B cell (primary cell): Measurements from ENCODE around the gene SAMD4A. TPM values are rescaled to one million over a fixed set of nuclear protein-coding genes. Genes with fewer than 3 reads are reported as not detected.

Experiments
- ATAC-seq: fragments of 200-7000 bp; cut with Tn5 transposase; one replicate; pipeline ENCODE4 v1.10.0; 2021; ENCODE audit warnings: low read depth, mild to moderate bottlenecking, moderate number of reproducible peaks, moderate library complexity
- CTCF ChIA-PET: fragments of 350-600 bp; sonication (Branson Sonifier 250); formaldehyde crosslinking; loops from one replicate; lab custom pipeline; 2021; ENCODE audit warnings: antibody characterized with exemption, inconsistent platforms; lab: Charles Lee
- POLR2A ChIA-PET: fragments of 350-600 bp; sonication (Branson Sonifier 250); formaldehyde crosslinking; loops from one replicate; lab custom pipeline; 2021; ENCODE audit warnings: antibody characterized with exemption; lab: Charles Lee
- DNase-seq: peaks from one replicate; pipeline ENCODE4 v3.0.0; 2013
- H2AFZ ChIP-seq: 2 replicates; pipeline ENCODE4 v1.6.1; 2012; ENCODE audit warnings: mild to moderate bottlenecking, low read depth, low read length; ENCODE audit not compliant: insufficient read depth, poor library complexity, severe bottlenecking
- H3K27ac ChIP-seq, 2 donors: 1 replicate in 1 of 2; 2 replicates in 1 of 2; pipeline ENCODE4 v1.5.1; 2012 to 2013; ENCODE audit warnings: low read length in 2 of 2, mild to moderate bottlenecking in 2 of 2, moderate library complexity in 1 of 2
- H3K27me3 ChIP-seq, 4 experiments: fragments of 200-600 bp in 1 of 4; sonication (generic) in 1 of 4; replicated peaks in 1 of 4; 1 replicate in 2 of 4; 2 replicates in 2 of 4; pipeline versions ENCODE4 v1.6.1 to v1.7.0; 2013 to 2016; ENCODE audit warnings: low read length in 3 of 4, mild to moderate bottlenecking in 2 of 4, mixed read lengths in 1 of 4, moderate library complexity in 1 of 4; ENCODE audit not compliant: insufficient read depth in 4 of 4, control insufficient read depth in 3 of 4; ENCODE audit errors: control extremely low read depth in 1 of 4
- H3K36me3 ChIP-seq, 2 experiments: replicated peaks in 1 of 2; 1 replicate in 1 of 2; 2 replicates in 1 of 2; pipeline versions ENCODE4 v1.6.1 to v1.7.1; 2013; ENCODE audit warnings: low read length in 1 of 2; ENCODE audit not compliant: insufficient read depth in 2 of 2, control insufficient read depth in 1 of 2; ENCODE audit errors: control extremely low read depth in 1 of 2, extremely low read depth in 1 of 2
- H3K4me1 ChIP-seq, 2 donors: fragments of 200-600 bp in 1 of 2; sonication (generic) in 1 of 2; 1 replicate in 1 of 2; 2 replicates in 1 of 2; pipeline versions ENCODE4 v1.5.1 to v1.6.1; 2013 to 2017; ENCODE audit warnings: low read length in 2 of 2; ENCODE audit not compliant: control insufficient read depth in 2 of 2, insufficient read depth in 2 of 2
- H3K4me2 ChIP-seq: replicated peaks from 2 replicates; pipeline ENCODE3; 2012; ENCODE audit warnings: mild to moderate bottlenecking, low read depth, low read length; ENCODE audit not compliant: poor library complexity, severe bottlenecking
- H3K4me3 ChIP-seq, 5 experiments: fragments of 200-600 bp in 1 of 5; sonication (generic) in 1 of 5; 1 replicate in 3 of 5; 2 replicates in 2 of 5; pipeline versions ENCODE4 v1.5.1 to v1.7.0; 2011 to 2016; ENCODE audit warnings: low read length in 4 of 5, mild to moderate bottlenecking in 4 of 5, low read depth in 2 of 5, control low read depth in 1 of 5, moderate library complexity in 1 of 5; ENCODE audit not compliant: insufficient read depth in 1 of 5; ENCODE audit errors: control extremely low read depth in 1 of 5, extremely low read depth in 1 of 5
- H3K79me2 ChIP-seq: fragments of 200-600 bp; sonication (generic); one replicate; pipeline ENCODE4 v1.6.0; 2016; ENCODE audit warnings: low read length; ENCODE audit not compliant: control insufficient read depth, insufficient read depth
- H3K9ac ChIP-seq: fragments of 200-600 bp; sonication (generic); 2 replicates; pipeline ENCODE4 v1.6.1; 2017; ENCODE audit warnings: mild to moderate bottlenecking, low read length, moderate library complexity
- H3K9me3 ChIP-seq, 3 donors: one replicate each; pipeline versions ENCODE4 v1.6.1 to v1.7.1; 2013; ENCODE audit warnings: low read length in 2 of 3; ENCODE audit not compliant: control insufficient read depth in 2 of 3, insufficient read depth in 1 of 3; ENCODE audit errors: control extremely low read depth in 1 of 3
- H4K20me1 ChIP-seq: 2 replicates; pipeline ENCODE4 v1.6.0; 2012; ENCODE audit warnings: mild to moderate bottlenecking, low read length; ENCODE audit not compliant: insufficient read depth, control insufficient read depth, poor library complexity, severe bottlenecking
- H3K27ac Mint-ChIP-seq: one replicate; pipeline ENCODE4 v1.8.0; 2021; ENCODE audit warnings: mixed read lengths
- H3K27me3 Mint-ChIP-seq: one replicate; pipeline ENCODE4 v1.8.0; 2021; ENCODE audit warnings: mixed read lengths
- H3K4me1 Mint-ChIP-seq: one replicate; pipeline ENCODE4 v1.8.0; 2021; ENCODE audit warnings: mixed read lengths
- H3K4me3 Mint-ChIP-seq: one replicate; pipeline ENCODE4 v1.8.0; 2021; ENCODE audit warnings: mixed read lengths
- H3K9me3 Mint-ChIP-seq: one replicate; pipeline ENCODE4 v1.8.0; 2022; ENCODE audit warnings: mixed read lengths; ENCODE audit not compliant: insufficient read depth
- EZH2 ChIP-seq: IDR thresholded peaks from 2 replicates; pipeline ENCODE4 v1.6.1; 2012; ENCODE audit warnings: borderline replicate concordance, low read depth, mild to moderate bottlenecking, moderate library complexity, low read length; ENCODE audit not compliant: insufficient read depth, poor library complexity, severe bottlenecking
- WGBS: methylation state at CpG from one replicate; pipeline ENCODE4 v1.1.5; 2013; ENCODE audit warnings: missing lambda C conversion rate; ENCODE audit not compliant: insufficient coverage; 5-methylcytosine and 5-hydroxymethylcytosine counted together
- intact Hi-C: fragments of 100-400 bp; cut with micrococcal nuclease; formaldehyde crosslinking; loops from one replicate; pipeline ENCODE4 v1.10.0; 2022
- polyA plus RNA-seq: library from polyadenylated mRNA; depleted of rRNA; stranded (reverse); fragments of >200 nt; gene quantifications from 2 replicates; pipeline ENCODE4 v1.2.3, GENCODE V29; 2012
- total RNA-seq, 2 donors: library from RNA; stranded (reverse); fragments of 120-200 nt in 1 of 2; gene quantifications; 1 replicate in 1 of 2; 2 replicates in 1 of 2; pipeline versions ENCODE4 v1.2.3 to v1.2.4, GENCODE V29; 2013 to 2022
- TF ChIP-seq, protein P1 (sequence below): fragments of 200-600 bp; IDR thresholded peaks from one replicate; pipeline ENCODE4 v1.8.0; 2022; ENCODE audit warnings: antibody characterized with exemption, mild to moderate bottlenecking

Gene SAMD4A
- total and polyA plus RNA-seq, 2 donors (not counting 1 experiment from before 2014, with no cell fraction given): 5.7 to 13.7 TPM

DNA sequence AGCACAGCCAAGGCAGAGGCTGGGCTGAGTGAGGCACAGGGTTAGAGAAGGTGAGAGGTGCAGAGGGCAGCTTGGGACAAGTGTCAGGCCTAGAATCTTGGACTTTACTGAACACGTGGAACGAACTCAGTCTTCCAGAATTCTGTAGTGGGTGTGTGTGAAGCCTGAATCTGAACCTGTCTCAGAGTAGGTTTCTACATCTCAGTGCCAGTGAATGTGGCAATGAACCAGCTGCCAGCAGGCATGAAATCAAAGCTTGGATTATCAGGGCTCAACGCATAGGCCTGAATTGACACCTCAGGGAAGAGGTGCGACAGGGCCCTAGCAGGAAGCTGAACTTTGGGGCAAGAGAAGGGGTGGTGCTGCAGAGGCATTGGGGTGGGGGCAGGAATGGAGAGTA is 104.6 kb downstream of the SAMD4A start:
- no peak overlapping the region for H3K9ac ChIP-seq
- H3K36me3 ChIP-seq: no peaks in the 10 kb centered on the region
- H3K4me1 Mint-ChIP-seq: no peaks in the 10 kb centered on the region
- no peak overlapping the region for H3K27ac Mint-ChIP-seq
- no peaks in the 10 kb centered on the region for H3K27me3 ChIP-seq
- H3K27me3 Mint-ChIP-seq: no peaks in the 10 kb centered on the region
- no peaks in the 10 kb centered on the region for H4K20me1 ChIP-seq
- ATAC-seq (no peak), DNase-seq (no peak)
- H3K9me3 Mint-ChIP-seq: no peaks in the 10 kb centered on the region
- no peaks in the 10 kb centered on the region for H3K9me3 ChIP-seq
- peaks cover 4% of the 10 kb centered on the region for H3K79me2 ChIP-seq
- ChIA-PET CTCF (interaction anchor here (0.6 kb wide), 1 partner anchor 489 kb away, joined by 5 read pairs; no protein-coding TSS in a partner anchor), POLR2A (no interaction called here)
- H3K4me3 Mint-ChIP-seq: no peak overlapping the region
- H3K4me3 ChIP-seq: no peak overlapping the region
- TF ChIP-seq EZH2: no peak
- TF ChIP-seq, protein P1, sequence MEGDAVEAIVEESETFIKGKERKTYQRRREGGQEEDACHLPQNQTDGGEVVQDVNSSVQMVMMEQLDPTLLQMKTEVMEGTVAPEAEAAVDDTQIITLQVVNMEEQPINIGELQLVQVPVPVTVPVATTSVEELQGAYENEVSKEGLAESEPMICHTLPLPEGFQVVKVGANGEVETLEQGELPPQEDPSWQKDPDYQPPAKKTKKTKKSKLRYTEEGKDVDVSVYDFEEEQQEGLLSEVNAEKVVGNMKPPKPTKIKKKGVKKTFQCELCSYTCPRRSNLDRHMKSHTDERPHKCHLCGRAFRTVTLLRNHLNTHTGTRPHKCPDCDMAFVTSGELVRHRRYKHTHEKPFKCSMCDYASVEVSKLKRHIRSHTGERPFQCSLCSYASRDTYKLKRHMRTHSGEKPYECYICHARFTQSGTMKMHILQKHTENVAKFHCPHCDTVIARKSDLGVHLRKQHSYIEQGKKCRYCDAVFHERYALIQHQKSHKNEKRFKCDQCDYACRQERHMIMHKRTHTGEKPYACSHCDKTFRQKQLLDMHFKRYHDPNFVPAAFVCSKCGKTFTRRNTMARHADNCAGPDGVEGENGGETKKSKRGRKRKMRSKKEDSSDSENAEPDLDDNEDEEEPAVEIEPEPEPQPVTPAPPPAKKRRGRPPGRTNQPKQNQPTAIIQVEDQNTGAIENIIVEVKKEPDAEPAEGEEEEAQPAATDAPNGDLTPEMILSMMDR: no peak
- no peak overlapping the region for H3K27ac ChIP-seq
- no peak overlapping the region for H3K4me2 ChIP-seq
- intact Hi-C loops: no loop called here
- WGBS: 95% methylated on average over 4 of the region's 4 CpGs
- H2AFZ ChIP-seq: no peak overlapping the region
- no peaks in the 10 kb centered on the region for H3K4me1 ChIP-seq

DNA sequence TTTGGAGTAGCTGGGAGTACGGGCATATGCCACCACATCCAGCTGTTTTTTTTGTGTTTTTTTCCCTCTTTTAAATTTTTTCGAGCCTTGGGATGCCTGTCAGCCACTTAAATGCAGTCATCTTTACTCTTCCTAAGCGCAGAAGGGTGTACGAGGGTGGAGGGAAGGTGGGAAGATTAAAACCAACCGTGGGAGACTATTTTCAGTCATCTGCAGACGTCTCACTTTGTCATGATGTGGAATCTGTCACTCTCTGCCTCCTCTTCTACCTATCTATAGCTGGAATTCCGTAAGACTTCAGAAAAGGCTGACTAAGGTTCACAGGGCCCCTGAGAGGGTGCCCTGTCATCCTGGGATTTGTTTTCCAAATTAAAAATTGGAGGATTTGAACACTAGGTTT is 105.3 kb downstream of the SAMD4A start:
- no peak overlapping the region for H3K9ac ChIP-seq
- intact Hi-C loops: no loop called here
- no peak overlapping the region for H2AFZ ChIP-seq
- H3K9me3 ChIP-seq: no peaks in the 10 kb centered on the region
- H3K4me3 ChIP-seq: no peak overlapping the region
- Mint-ChIP-seq H3K4me1 (no peaks in the 10 kb centered on the region), H3K27me3 (no peaks in the 10 kb centered on the region), H3K27ac (no peak overlapping the region), H3K4me3 (no peak overlapping the region), H3K9me3 (no peaks in the 10 kb centered on the region)
- DNase-seq (no peak), ATAC-seq (no peak)
- ChIA-PET POLR2A (no interaction called here), CTCF (interaction anchor here (0.7 kb wide), 1 partner anchor 619 kb away, joined by 3 read pairs; no protein-coding TSS in a partner anchor)
- peaks cover 0 to 2% of the 10 kb centered on the region in 2 experiments for H3K36me3 ChIP-seq
- no peaks in the 10 kb centered on the region for H3K27me3 ChIP-seq
- H3K4me2 ChIP-seq: no peak overlapping the region
- no peaks in the 10 kb centered on the region for H3K4me1 ChIP-seq
- 100% methylated on average over 1 of the region's 7 CpGs for WGBS
- peaks cover 4% of the 10 kb centered on the region for H3K79me2 ChIP-seq
- H3K27ac ChIP-seq: no peak overlapping the region
- H4K20me1 ChIP-seq: no peaks in the 10 kb centered on the region
- TF ChIP-seq, protein P1: no peak
- no peak for TF ChIP-seq EZH2
